ENCODE data around the gene TMEM258. TPM values are rescaled to one million over a fixed set of nuclear protein-coding genes. Genes with fewer than 3 reads are reported as not detected.
A peak's percentile ranks its signal among the peaks of the same experiment; 100 is the strongest.

The TMEM258 gene
- total RNA-seq, 1 donor from 2014 or later, result 162 TPM

- peaks cover 3% of the 10 kb centered on the region for H3K36me3 Mint-ChIP-seq (ENCODE audit: low read depth)
- peaks cover 27% of the 10 kb centered on the region for H3K4me1 Mint-ChIP-seq
- H3K27ac Mint-ChIP-seq (ENCODE audit: unreplicated experiment), result no peak overlapping the region
- H3K27me3 Mint-ChIP-seq (ENCODE audit: low read depth), result peaks cover 26% of the 10 kb centered on the region
- H3K4me3 Mint-ChIP-seq, result peak overlapping the region; percentile 66
- no peak for DNase-seq (ENCODE audit: low read depth, low spot score)
- no peak for TF ChIP-seq CTCF (conservative IDR thresholded peaks at IDR 0.05)
- no peaks in the 10 kb centered on the region for H3K9me3 Mint-ChIP-seq
These were observed 45.8 kb downstream of the TMEM258 start for GRCh38 chr11:61746442-61747191.

- no peak overlapping the region for H3K27ac Mint-ChIP-seq (ENCODE audit: unreplicated experiment)
- peak overlapping the region; percentile 66 for H3K4me3 Mint-ChIP-seq
- peaks cover 3% of the 10 kb centered on the region for H3K36me3 Mint-ChIP-seq (ENCODE audit: low read depth)
- no peak for TF ChIP-seq CTCF (conservative IDR thresholded peaks at IDR 0.05)
- no peaks in the 10 kb centered on the region for H3K9me3 Mint-ChIP-seq
- H3K27me3 Mint-ChIP-seq (ENCODE audit: low read depth), result peaks cover 19% of the 10 kb centered on the region
- DNase-seq (ENCODE audit: low read depth, low spot score), result no peak
- H3K4me1 Mint-ChIP-seq, result peaks cover 22% of the 10 kb centered on the region
These were observed 46.5 kb downstream of the TMEM258 start for GRCh38 chr11:61745781-61746441.

- Mint-ChIP-seq H3K9me3 (no peaks in the 10 kb centered on the region), H3K36me3 (ENCODE audit: low read depth) (peaks cover 3% of the 10 kb centered on the region), H3K27ac (ENCODE audit: unreplicated experiment) (no peak overlapping the region), H3K27me3 (ENCODE audit: low read depth) (peaks cover 11% of the 10 kb centered on the region), H3K4me1 (peaks cover 20% of the 10 kb centered on the region), H3K4me3 (no peak overlapping the region)
- DNase-seq (ENCODE audit: low read depth, low spot score), result no peak
- TF ChIP-seq CTCF (conservative IDR thresholded peaks at IDR 0.05), result no peak
These were observed 47.7 kb downstream of the TMEM258 start for GRCh38 chr11:61744609-61745156.

- H3K4me3 Mint-ChIP-seq, result no peak overlapping the region
- H3K27ac Mint-ChIP-seq (ENCODE audit: unreplicated experiment), result peak overlapping the region; percentile 35
- peaks cover 3% of the 10 kb centered on the region for H3K36me3 Mint-ChIP-seq (ENCODE audit: low read depth)
- no peak for TF ChIP-seq CTCF (conservative IDR thresholded peaks at IDR 0.05)
- H3K9me3 Mint-ChIP-seq, result no peaks in the 10 kb centered on the region
- no peak for DNase-seq (ENCODE audit: low read depth, low spot score)
- peaks cover 15% of the 10 kb centered on the region for H3K4me1 Mint-ChIP-seq
- peaks cover 6% of the 10 kb centered on the region for H3K27me3 Mint-ChIP-seq (ENCODE audit: low read depth)
These were observed 48.2 kb downstream of the TMEM258 start for GRCh38 chr11:61744181-61744580.

- no peak overlapping the region for H3K27ac Mint-ChIP-seq (ENCODE audit: unreplicated experiment)
- H3K27me3 Mint-ChIP-seq (ENCODE audit: low read depth), result peaks cover 4% of the 10 kb centered on the region
- H3K4me3 Mint-ChIP-seq, result no peak overlapping the region
- peaks cover 3% of the 10 kb centered on the region for H3K36me3 Mint-ChIP-seq (ENCODE audit: low read depth)
- TF ChIP-seq CTCF (conservative IDR thresholded peaks at IDR 0.05), result no peak
- peaks cover 9% of the 10 kb centered on the region for H3K4me1 Mint-ChIP-seq
- H3K9me3 Mint-ChIP-seq, result no peaks in the 10 kb centered on the region
- DNase-seq (ENCODE audit: low read depth, low spot score), result no peak
These were observed 48.8 kb downstream of the TMEM258 start for GRCh38 chr11:61743486-61744095.
